Fibroblast of pulmonary artery (primary cell): Measurements from ENCODE around the gene AFMID.
A peak's percentile ranks its signal among the peaks of the same experiment; 100 is the strongest.

Source experiments
- DNase-seq: peaks from one replicate; pipeline ENCODE4 v3.0.0-alpha.2; 2010; ENCODE audit warnings: low read depth
- H3K4me3 ChIP-seq: replicated peaks from 2 replicates; pipeline ENCODE4 v1.5.1; 2011; ENCODE audit warnings: low read depth, mild to moderate bottlenecking, control low read depth, low read length, moderate library complexity
- TF ChIP-seq, protein P1 (sequence below): IDR thresholded peaks from 2 replicates; pipeline ENCODE4 v1.5.1; 2011; ENCODE audit warnings: mild to moderate bottlenecking, control low read depth, low read length, inconsistent platforms; ENCODE audit errors: missing control alignments

The AFMID gene

GRCh38 chr17:78219396-78220150 lies 32.4 kb downstream of the AFMID start:
- DNase-seq: no peak
- TF ChIP-seq, protein P1, sequence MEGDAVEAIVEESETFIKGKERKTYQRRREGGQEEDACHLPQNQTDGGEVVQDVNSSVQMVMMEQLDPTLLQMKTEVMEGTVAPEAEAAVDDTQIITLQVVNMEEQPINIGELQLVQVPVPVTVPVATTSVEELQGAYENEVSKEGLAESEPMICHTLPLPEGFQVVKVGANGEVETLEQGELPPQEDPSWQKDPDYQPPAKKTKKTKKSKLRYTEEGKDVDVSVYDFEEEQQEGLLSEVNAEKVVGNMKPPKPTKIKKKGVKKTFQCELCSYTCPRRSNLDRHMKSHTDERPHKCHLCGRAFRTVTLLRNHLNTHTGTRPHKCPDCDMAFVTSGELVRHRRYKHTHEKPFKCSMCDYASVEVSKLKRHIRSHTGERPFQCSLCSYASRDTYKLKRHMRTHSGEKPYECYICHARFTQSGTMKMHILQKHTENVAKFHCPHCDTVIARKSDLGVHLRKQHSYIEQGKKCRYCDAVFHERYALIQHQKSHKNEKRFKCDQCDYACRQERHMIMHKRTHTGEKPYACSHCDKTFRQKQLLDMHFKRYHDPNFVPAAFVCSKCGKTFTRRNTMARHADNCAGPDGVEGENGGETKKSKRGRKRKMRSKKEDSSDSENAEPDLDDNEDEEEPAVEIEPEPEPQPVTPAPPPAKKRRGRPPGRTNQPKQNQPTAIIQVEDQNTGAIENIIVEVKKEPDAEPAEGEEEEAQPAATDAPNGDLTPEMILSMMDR: no peak
- H3K4me3 ChIP-seq: no peak overlapping the region

- TF ChIP-seq, protein P1: no peak
- DNase-seq: peak; percentile 8
Observed at GRCh38 chr17:78223061-78223460, 35.9 kb downstream of the AFMID start.

GRCh38 chr17:78223765-78224164 lies 36.6 kb downstream of the AFMID start:
- no peak overlapping the region for H3K4me3 ChIP-seq
- DNase-seq: no peak
- TF ChIP-seq, protein P1: no peak

More at GRCh38 chr17:78223061-78223460, 35.9 kb downstream of the AFMID start:
- no peak overlapping the region for H3K4me3 ChIP-seq

DNA sequence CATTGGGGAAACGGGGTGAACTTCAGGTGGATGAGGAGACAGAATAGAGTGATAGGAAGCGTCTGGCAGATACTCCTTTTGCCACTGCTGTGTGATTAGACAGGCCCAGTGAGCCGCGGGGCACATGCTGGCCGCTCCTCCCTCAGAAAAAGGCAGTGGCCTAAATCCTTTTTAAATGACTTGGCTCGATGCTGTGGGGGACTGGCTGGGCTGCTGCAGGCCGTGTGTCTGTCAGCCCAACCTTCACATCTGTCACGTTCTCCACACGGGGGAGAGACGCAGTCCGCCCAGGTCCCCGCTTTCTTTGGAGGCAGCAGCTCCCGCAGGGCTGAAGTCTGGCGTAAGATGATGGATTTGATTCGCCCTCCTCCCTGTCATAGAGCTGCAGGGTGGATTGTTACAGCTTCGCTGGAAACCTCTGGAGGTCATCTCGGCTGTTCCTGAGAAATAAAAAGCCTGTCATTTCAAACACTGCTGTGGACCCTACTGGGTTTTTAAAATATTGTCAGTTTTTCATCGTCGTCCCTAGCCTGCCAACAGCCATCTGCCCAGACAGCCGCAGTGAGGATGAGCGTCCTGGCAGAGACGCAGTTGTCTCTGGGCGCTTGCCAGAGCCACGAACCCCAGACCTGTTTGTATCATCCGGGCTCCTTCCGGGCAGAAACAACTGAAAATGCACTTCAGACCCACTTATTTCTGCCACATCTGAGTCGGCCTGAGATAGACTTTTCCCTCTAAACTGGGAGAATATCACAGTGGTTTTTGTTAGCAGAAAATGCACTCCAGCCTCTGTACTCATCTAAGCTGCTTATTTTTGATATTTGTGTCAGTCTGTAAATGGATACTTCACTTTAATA lies 37.3 kb downstream of the AFMID start:
- DNase-seq: no peak
- TF ChIP-seq, protein P1: no peak
- no peak overlapping the region for H3K4me3 ChIP-seq

- no peak for DNase-seq
- H3K4me3 ChIP-seq: no peak overlapping the region
- TF ChIP-seq, protein P1: no peak
Observed at GRCh38 chr17:78225088-78225865, 38.1 kb downstream of the AFMID start.

DNA sequence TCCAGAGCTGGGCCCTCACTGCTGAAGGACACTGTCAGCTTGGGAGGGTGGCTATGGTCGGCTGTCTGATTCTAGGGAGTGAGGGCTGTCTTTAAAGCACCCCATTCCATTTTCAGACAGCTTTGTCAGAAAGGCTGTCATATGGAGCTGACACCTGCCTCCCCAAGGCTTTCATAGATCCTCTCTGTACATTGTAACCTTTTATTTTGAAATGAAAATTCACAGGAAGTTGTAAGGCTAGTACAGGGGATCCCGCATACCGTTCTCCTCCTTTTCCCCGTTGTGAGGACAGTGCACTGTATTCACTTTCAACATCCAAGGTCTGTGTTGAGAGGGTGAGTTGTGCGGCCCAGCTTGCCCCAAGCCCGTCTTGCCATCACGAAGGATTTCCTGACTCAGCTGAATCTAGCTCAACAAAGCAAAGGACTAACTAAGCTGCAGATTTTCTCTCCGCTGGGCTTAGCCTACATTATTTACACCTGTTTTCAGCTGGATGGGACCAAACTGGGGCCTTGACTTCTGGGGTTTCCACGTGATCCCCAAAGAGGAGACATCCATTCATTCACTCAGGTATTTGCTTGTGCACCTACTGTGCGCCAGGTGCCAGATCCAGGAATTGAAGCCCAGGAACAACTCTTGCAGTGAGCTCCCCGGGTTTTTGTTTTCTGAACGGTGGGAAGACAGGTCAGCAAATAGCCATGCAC lies 39.0 kb downstream of the AFMID start:
- H3K4me3 ChIP-seq: no peak overlapping the region
- TF ChIP-seq, protein P1: no peak

More for the DNA sequence above, 39.0 kb downstream of the AFMID start:
- DNase-seq: no peak
